ENCODE data around the gene THAP10.

THAP10 gene

DNA sequence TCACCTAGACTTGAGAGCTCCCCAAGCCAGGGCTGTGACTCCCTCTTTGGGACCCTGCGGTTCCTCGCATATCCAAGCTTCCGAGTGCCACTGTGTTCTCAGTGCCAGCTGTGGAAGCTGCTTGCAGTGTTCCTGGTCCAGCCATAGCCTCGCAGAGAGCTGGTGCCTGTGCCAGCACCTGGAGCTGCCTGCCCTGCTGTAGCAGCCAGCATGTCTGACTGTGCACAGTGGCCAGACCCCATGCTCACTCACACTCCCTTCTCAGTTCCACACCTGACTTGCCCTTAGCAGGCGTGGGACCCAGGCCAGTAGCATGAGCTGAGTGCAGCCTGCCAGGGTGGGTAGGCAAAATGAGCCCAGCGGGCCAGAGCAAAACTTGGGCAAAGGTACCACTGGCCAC is 25.7 kb upstream of the THAP10 start:
- TF ChIP-seq, protein P1, sequence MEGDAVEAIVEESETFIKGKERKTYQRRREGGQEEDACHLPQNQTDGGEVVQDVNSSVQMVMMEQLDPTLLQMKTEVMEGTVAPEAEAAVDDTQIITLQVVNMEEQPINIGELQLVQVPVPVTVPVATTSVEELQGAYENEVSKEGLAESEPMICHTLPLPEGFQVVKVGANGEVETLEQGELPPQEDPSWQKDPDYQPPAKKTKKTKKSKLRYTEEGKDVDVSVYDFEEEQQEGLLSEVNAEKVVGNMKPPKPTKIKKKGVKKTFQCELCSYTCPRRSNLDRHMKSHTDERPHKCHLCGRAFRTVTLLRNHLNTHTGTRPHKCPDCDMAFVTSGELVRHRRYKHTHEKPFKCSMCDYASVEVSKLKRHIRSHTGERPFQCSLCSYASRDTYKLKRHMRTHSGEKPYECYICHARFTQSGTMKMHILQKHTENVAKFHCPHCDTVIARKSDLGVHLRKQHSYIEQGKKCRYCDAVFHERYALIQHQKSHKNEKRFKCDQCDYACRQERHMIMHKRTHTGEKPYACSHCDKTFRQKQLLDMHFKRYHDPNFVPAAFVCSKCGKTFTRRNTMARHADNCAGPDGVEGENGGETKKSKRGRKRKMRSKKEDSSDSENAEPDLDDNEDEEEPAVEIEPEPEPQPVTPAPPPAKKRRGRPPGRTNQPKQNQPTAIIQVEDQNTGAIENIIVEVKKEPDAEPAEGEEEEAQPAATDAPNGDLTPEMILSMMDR (IDR thresholded peaks at IDR 0.05), result no peak
- H3K9me3 ChIP-seq, result no peaks in the 10 kb centered on the region
- H3K36me3 ChIP-seq, result no peaks in the 10 kb centered on the region
- H3K4me1 ChIP-seq (ENCODE audit: control insufficient read depth in 1 of 2, insufficient read depth in 1 of 2, low read depth in 1 of 2, low read length in 1 of 2), result no peaks in the 10 kb centered on the region
- H3K27me3 ChIP-seq, result no peaks in the 10 kb centered on the region
- no peak overlapping the region for H3K27ac ChIP-seq
- H3K4me3 ChIP-seq (ENCODE audit: low read depth in 1 of 2, low read length in 1 of 2), result no peak overlapping the region

DNA sequence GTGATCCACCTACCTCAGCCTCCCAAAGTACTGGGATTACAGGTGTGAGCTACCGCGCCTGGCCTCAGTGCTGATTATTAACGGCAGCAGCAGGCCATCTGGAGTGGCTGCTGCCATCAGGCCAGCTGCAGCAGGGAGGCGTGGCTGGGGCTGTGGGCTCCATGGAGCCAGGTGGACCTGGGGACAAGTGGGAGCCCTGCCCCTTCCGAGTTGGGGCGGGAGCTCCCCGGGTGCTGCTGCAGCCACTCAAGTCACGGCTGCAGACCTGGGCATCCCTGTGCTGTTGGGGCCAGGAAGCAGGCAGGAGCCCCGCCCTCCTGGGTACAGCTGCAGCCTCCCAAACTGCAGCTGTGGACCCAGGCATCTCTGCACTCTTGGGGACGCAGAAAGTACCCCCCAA is 24.3 kb upstream of the THAP10 start:
- Histone ChIP-seq H3K4me1 (ENCODE audit: control insufficient read depth in 1 of 2, insufficient read depth in 1 of 2, low read depth in 1 of 2, low read length in 1 of 2) (no peaks in the 10 kb centered on the region), H3K4me3 (ENCODE audit: low read depth in 1 of 2, low read length in 1 of 2) (no peak overlapping the region), H3K27me3 (no peaks in the 10 kb centered on the region), H3K9me3 (no peaks in the 10 kb centered on the region), H3K27ac (no peak overlapping the region), H3K36me3 (no peaks in the 10 kb centered on the region)
- TF ChIP-seq, protein P1 (IDR thresholded peaks at IDR 0.05), result no peak

DNA sequence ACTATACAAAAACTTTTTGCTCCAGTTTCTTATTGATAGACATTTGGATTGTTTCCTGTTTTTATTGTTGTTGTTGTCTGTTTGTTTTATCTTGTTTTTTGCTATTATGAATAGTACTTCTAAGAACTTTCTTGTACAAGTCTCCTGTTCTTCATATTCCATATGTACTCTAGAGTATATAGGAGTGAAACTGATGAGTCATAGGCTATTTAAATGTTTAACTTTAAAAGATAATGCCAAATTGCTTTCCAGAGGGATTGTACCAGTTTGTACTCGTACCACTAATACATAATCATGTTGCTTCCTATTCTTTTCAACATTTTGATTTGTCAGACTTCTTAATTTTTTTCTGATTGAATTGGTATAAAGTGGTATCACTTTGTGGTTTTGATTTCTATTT is 20.0 kb upstream of the THAP10 start:
- no peak overlapping the region for H3K27ac ChIP-seq
- no peaks in the 10 kb centered on the region for H3K27me3 ChIP-seq
- no peak overlapping the region for H3K4me3 ChIP-seq (ENCODE audit: low read depth in 1 of 2, low read length in 1 of 2)
- TF ChIP-seq, protein P1 (IDR thresholded peaks at IDR 0.05), result no peak
- no peaks in the 10 kb centered on the region for H3K36me3 ChIP-seq
- no peaks in the 10 kb centered on the region for H3K4me1 ChIP-seq (ENCODE audit: control insufficient read depth in 1 of 2, insufficient read depth in 1 of 2, low read depth in 1 of 2, low read length in 1 of 2)
- peaks cover 11% of the 10 kb centered on the region for H3K9me3 ChIP-seq

DNA sequence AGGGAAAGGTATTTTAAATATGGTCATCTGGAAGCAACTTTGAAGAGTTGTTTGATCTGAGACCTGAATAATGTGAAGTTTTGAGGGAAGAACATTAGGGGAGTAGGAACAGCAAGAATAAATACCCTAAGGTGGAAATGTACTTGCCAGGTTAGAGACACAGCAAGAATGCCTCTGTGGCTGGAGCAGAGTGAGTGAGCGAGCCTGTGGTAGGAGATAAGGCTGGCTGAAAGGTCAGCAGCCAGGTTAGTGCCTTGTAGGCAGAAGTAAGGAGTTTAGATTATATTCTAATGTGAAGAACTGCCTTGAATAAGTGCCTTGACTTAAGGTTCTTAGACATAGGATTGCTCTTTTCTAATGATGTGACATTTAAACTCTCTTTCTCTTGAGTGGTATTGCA is 18.7 kb upstream of the THAP10 start:
- no peaks in the 10 kb centered on the region for H3K27me3 ChIP-seq
- no peak overlapping the region for H3K4me3 ChIP-seq (ENCODE audit: low read depth in 1 of 2, low read length in 1 of 2)
- TF ChIP-seq, protein P1 (IDR thresholded peaks at IDR 0.05), result no peak
- no peaks in the 10 kb centered on the region for H3K36me3 ChIP-seq
- peaks cover 15% of the 10 kb centered on the region for H3K9me3 ChIP-seq
- H3K27ac ChIP-seq, result no peak overlapping the region
- H3K4me1 ChIP-seq (ENCODE audit: control insufficient read depth in 1 of 2, insufficient read depth in 1 of 2, low read depth in 1 of 2, low read length in 1 of 2), result no peaks in the 10 kb centered on the region

DNA sequence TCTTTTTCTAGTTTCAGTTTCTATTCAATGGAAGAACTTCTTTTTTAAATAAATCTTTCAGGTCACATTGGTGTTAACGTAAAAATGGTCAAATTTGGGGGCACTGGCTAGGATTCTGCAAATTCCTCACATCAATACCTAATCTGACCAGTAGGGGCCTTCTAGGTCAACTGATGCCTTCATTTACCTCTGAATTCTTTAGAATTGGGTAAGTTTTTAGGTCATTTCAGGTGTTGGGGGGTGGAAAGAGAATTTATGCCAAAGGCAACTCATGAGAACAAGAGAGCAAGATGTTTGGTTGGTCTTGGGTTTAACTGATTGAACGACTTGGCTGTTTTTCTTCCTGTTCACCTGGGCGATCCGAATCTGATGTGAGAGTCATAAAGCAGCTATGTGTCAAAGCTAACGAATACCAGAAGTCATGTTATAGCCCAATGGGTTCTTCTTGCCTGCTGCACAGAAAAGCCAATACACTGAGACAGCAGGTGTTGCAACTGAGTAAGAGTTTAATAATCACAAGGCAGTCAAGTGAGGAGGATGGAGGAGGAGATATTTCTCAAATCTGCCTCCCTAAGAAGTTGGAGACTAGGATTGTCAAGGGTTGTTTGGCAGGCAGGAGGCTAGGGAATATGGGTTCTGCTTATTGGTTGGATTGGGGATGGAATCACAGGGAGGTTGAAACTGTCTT is 15.7 kb upstream of the THAP10 start:
- TF ChIP-seq, protein P1 (IDR thresholded peaks at IDR 0.05), result no peak
- Histone ChIP-seq H3K4me1 (ENCODE audit: control insufficient read depth in 1 of 2, insufficient read depth in 1 of 2, low read depth in 1 of 2, low read length in 1 of 2) (no peaks in the 10 kb centered on the region), H3K36me3 (no peaks in the 10 kb centered on the region), H3K4me3 (ENCODE audit: low read depth in 1 of 2, low read length in 1 of 2) (no peak overlapping the region), H3K27me3 (no peaks in the 10 kb centered on the region), H3K27ac (no peak overlapping the region), H3K9me3 (peaks cover 15% of the 10 kb centered on the region)
